Fibroblast of skin of left quadriceps (primary cell): ENCODE results near the gene KIF25.

ENCODE experiments used
- DNase-seq, 2 experiments: peaks; one replicate each; pipeline ENCODE4 v3.0.0-alpha.2; 2013; ENCODE audit warnings: low read depth in 2 of 2

KIF25 gene

DNA sequence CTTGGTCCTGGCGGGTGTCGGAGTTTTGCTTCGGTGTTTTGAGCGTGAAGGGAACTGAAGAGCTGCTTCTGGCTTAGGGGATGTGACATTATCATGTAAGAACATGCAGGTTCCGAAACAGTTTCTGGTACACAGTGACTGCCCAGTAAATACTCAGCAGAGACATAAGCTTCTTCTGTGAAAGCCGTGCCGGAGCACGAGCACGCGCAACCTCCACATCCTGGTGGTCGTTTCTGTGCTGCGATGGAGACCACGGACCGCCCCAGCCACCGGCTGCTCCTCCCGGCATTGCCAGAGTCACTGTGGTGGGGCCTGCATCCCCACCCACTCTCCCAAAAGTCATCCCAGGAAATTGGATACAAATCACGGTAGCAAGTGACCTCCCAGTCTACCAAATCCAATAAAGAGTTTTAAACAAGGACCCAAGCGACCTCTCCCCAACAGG lies 18.7 kb downstream of the KIF25 start:
- no peak for DNase-seq

DNA sequence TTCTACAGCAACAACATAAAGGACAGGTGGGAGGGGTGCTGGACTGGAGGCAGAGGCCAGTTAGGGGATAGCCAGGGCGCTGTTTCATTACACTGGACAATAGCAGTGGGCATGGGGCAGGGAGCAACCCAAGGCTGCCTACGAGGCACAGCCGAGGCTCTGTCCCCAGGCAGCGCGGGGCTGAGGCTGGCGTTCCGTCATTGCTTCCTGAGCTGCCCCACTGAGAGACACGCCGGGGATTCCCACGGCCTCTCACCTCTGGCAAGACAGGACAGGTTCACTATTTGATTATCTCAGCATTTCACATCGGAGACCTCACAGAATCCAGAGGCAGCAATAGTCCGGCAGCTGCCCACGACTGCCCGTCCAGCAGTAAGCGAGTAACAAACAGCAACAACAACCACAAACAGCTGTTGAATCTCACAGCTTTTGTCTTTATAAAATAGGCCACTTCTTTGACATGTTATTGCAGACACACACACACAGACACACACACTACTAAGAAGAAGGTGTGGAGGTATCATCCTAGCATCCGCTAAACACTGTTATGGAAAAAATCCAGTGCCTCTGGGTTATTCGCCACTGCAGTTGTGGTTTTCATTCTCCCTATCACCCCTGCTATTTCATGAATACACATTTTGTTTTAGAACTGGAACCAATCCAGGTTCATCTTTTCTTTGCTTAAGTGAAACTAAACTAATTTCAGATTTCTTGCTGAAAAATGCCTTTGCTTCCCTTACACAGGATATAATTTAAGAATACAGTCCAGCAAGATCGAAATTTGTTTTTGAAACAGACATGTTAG lies 19.5 kb downstream of the KIF25 start:
- no peak for DNase-seq

DNA sequence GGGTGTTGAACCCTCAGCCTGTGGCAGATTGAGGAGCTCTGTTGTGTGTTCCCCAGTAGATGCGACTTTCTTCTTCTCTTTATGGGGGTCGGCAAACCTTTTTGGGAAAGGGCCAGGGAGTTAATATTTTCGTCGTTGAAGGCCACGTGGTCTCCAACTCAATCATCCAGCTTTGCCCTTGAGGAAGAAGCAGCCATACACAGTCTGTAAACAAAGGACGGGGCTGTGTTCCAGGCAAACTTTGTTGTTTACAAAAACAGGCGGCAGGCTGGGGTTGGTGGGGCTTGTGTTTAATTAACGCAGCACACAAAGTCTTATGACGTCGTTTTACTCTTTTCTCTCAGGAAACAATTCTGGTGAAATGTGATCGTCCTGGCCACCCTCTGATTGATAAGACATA lies 20.2 kb downstream of the KIF25 start:
- DNase-seq, result no peak

DNA sequence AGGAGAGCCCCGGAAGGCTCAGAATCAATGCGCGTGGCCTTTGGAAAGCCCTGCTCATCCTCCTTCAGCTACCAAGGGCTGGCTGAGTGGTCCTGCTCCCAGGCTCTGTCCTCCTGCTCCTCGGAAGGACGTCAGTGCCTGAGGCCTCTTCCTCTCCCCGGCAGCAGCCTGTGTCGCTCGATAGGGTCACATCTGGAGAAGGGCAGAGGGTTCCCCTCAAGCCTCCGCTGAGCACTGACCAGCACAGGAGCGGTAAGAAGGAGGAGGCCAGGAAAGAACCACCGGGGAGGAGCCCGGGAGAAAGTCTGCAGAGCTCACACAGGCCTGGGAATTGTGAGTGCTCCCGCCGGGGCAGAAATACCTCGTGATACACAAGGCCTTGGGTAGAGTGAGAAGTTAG lies 21.2 kb downstream of the KIF25 start:
- DNase-seq, result no peak

DNA sequence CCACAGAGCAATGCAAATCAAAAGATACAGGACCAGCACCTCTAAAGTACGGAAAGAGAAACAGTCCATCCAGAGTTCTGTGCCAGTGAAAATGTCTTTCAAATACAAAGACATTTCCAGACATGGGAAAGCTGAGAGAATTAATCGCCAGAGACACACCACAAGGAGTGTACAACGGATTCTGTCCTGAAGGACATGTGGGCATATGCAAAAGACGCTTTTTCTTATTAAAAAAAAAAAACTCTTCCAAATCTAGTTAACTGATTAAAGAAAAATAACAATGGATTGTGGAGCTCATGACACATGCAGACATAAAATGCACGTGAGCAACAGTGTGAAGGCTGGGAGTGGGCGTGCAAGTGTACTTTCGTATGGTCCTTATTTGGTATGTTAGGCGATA lies 22.8 kb downstream of the KIF25 start:
- no peak for DNase-seq

DNA sequence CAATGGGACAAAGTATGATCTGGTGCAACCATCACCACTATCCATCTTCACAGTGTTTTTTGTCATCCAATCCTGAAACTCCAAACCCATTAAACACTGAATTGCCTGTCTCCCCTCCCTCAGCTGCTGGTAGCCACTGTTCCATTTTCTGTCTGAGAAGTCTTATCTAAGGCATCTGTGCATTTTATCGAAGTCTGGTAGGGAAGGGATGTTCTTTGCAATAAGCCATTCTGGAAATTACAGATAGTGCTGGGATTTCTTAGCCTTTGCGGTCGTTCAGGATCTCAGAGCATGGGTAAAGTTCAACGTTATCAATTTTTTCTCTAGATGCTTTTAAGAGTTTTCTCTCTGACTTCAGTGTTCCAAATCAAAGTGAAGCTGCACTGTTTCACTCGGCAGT lies 24.1 kb downstream of the KIF25 start:
- DNase-seq, result no peak

DNA sequence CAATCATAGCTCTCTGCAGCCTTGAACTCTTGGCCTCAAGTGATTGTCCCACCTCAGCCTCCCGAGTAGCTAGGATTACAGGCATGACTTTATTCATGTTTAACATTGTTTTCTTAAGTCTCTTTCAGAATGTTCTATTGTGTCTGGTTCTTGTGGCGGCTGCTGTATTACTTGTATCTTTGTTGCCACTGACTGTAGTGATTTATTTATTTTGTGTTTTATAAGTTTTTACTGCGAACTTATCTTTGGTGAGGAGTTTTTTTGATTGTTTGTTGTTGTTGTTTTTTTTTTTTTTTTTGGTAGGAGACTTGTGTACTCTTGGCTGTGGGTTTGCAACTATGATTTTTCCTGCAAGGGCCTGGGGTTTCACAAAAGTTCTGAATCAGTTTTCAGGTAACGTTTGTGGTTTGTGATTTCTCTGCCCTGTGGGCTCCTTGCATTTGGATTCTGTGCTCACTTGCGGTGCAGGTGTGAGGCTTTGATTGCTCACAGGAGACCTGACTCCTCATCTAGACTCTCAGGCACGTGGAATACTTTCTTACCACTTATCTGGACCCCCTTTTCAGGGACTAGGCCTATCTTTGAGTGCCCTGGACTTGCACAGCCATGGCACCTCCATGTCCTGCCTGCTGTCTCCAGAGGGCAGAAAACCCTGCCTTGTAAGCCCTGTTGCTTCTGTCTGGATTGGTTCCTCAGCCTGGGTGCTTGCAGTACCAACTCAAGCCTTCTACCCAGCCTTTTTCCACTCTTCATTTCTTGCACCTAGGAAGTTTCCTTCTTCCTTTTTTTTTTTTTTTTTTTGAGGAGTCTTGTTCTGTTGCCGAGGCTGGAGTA lies 25.2 kb downstream of the KIF25 start:
- no peak for DNase-seq

DNA sequence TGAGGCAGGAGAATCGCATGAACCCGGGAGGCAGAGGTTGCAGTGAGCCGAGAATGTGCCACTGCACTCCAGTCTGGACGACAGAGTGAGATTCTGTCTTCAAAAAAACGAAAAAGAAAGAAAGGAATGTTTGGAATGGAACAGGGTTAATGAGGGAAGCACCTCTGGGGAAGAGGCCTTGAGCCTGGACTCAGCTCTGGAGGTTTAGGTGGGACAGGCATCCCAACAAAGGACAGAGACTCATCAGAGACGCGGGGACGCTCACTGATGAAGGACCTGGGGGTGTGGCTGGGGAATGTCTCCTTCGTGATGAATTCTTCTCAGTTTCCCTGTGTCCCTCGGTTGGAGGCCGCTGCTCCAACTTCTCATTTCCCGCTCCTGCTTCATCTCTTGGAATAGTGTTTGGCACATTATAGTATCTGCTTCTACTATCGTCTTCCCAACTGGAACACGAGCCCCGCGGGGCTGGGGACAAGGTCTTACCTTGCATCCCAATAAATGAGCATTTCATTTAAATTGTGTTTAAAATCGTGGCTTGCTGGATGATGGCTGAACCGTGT lies 27.6 kb downstream of the KIF25 start:
- no peak for DNase-seq

DNA sequence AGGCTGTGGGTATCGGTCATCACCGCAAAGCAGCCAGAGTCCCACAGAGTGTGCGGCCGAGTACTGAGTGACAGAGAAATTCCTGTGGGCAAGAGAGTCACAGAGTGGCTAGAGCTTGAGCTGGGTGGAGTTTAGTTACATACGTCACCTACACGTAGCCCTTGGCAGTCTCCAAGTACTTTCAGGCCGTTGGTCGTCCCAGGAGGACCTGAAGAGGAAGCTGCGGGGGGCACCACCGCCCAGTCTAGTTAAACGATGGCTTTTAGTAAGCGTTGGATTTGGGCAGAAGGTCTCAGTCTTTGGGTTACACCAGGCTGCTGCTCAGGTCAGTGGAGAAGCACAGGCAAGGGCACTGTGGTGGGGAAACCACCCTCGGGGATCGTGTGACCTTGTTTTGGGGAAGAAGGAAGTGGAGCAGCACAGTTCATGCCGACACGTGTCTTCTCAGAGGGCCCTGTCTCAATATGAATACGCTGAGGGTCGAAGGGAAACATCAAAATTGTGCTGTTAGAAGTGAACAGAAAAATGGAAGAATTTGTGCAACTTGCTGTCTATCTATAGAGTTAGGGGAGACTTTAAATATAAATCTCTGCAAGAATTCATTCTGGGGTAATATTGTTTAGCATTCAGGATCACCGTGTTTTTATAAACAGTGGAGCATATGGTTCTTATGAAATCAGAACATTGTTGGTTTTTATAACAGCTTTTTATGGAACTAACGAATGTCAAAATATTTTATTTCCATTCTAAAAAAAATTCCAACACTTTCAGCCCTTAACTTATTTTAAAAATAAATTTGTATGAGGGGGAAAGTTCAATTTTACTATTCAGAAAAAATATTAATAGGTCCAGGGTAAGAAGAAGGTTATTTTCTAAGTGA lies 28.6 kb downstream of the KIF25 start:
- no peak for DNase-seq

DNA sequence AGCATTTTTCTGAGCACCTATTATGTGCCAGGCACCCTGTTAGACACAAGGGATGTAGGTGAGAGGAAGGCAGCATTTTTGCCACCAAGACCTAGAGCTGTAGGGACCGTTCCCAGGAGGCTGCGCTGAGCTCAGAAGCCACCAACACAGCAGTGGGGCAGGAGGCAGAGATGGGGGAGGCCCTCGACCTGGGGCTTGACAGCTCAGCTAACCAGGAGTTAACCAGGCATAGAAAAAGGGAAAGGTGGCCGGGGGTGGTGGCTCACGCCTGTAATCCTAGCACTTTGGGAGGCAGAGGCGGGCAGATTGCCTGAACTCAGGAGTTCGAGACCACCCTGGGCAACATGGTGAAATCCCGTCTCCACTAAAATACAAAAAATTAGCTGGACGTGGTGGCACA lies 29.5 kb downstream of the KIF25 start:
- no peak for DNase-seq

DNA sequence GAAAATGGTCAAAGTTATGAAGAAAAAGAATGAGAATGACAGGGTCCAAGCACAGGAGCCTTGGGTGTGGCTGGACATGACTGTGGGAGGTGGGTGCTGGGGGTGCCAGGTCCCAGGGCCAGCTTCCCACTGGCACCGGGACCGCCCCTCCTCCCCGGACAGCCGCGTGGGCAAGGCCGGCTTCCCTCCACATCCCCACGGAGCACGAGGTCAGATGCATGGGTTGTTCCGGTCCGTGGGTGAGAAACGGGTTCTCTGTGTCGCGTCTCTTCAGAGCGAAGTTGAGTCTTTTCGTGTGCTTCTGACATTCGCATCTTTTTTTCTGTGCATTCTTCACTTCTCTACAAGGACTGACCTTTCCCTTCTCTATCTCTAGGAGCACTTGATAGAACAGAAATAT lies 30.1 kb downstream of the KIF25 start:
- no peak for DNase-seq

DNA sequence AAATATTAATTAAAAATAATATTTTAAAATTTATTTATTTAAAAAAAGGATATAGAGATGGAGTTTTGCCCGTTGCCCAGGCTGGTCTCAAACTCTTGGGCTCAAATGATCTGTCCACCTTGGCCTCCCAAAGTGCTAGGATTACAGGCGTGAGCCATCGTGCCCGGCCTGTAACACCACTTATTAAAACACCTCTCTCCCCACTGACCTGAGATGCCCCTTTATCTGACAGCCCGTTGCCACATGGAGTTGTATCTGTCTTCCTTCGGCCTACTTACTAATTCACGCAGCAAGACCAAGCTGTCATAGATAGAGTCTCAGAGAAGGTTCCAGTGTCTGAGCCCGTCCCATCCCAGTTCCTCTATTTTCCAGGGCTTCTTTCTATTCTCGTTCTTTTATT lies 30.7 kb downstream of the KIF25 start:
- DNase-seq, result no peak

DNA sequence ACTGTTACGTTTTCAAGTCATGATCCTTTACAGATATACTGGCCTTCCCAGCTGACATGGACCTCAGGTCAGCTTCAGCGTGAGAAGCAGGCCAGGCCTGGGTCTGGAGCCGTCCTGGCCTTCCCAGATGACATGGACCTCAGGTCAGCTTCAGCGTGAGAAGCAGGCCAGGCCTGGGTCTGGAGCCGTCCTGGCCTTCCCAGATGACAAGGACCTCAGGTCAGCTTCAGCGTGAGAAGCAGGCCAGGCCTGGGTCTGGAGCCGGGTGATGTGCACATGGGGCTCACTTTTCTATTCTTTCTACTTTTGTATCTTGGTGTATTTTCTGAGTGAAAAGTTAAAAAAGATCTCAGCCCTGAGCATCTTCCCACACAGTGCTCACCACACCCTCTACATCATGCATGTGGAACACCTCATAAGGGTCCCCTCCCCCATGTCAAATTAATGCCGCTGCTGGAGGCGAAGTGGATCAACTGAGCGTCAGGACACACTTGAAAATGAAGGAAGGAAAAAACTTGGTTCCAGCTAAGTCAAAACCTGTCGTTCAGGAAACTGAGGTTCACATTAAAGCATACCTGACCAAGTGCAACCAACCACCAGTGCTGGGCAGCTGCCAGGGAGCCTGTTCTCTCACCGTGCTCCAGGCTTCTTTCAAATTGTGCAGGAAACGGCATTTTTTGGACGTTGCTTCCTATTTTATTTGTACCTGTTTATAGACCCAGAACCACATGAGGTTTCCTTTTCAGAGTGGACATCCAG lies 32.2 kb downstream of the KIF25 start:
- DNase-seq, result no peak

DNA sequence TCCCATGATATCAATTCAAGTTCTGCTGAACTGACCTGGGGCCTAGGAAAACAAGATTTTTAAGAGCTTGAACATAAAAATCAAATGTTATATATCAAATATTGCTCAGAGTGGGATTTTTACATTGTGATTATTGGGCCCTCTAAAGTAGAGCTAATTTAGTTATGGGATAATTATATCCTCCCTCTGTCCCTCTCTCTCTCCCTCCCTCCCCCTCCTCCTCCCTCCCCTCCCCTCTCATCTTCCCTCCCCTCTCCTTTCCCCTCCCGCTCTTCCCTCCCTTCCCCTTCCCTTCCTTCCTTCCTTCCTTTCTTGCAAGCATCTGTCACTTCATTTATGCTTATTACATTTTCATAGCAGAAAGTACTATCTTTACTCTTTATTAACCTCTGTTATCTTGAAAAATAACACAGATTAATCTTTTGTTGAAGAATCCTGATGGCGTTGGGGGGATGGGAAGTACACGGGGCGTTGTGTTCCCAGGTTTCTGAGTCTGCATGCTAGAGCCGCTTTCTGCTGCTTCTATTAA lies 32.8 kb downstream of the KIF25 start:
- DNase-seq, result no peak

DNA sequence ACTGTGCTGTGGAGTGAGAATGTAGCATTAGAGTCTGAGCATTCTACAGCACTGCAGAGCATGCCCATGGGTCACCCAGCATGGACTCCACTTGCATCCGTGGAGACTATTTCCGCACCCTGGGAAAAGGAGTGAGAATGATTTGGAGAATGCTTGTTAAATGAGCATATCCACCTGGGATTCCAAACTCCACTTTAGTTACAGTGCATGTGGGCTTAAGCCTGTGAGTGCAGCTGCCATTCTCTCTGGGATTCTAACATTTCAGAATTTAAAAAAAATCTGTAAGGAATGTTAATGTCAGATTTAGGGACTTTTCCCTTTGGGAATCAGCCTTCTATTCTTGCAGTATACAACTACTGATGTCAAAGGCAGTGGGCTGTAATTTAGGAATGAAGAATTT lies 33.4 kb downstream of the KIF25 start:
- DNase-seq, result no peak

DNA sequence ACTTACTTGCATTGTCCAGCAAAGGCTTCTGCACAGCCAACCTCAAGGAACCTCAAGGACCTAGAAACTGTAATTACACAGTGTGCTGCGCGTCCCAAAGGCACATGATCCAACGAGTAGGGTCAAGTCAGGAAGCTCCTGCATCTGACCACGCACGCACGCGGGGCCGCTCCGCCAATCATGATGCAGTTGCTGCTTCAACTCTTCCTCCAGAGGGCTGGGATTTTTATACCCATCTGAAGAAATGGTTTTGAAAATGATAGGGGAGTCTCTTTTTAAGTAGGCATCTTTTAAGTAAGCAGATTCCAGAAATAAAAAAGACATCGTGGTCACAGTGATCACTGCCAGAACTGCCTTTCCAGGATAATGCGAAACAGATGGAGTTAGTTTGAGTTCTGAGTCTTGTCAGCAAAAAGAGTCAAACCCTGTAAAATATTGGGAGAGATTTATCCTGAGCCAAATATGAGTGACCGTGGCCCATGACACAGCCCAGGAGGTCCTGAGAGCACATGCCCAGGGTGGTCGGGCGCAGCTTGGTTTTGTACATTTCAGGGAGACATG lies 34.0 kb downstream of the KIF25 start:
- peak; percentile 74 to 77 for DNase-seq

DNA sequence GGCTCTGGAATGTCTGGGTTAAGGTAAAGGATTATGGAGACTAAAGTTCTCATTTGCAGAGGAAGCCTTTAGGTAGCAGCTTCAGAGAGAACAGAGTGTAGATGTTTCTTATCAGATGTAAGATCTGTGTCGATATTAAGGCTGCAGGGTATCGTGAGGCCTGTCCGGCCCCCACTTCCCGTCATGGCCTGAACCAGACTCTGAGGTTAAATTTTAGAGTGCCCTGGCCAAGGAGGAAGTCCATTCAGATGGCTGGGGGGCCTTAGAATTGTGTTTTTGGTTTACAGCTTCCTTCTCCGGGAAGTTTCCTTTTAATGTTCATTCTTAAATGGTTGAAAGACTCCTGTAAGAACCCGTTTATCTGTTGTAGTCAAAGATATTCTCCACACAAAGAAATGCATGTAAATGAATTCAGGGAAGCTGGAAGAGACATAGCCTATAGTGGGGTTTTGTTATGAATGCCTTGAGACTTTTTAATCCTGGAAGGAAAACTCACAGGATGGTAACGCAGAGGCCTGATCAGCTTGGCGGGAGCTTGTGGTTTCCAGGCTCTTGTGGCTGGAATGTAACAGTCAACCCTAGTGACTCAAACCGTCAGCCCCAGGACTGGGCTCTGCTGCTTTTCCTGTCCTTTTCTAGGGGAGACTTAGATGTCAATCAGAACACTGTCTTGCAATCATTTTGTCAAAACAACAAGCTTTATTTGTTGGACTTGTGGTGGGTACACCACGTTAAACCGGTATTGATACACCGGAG lies 34.7 kb downstream of the KIF25 start:
- DNase-seq, result peak; percentile 78 to 80

DNA sequence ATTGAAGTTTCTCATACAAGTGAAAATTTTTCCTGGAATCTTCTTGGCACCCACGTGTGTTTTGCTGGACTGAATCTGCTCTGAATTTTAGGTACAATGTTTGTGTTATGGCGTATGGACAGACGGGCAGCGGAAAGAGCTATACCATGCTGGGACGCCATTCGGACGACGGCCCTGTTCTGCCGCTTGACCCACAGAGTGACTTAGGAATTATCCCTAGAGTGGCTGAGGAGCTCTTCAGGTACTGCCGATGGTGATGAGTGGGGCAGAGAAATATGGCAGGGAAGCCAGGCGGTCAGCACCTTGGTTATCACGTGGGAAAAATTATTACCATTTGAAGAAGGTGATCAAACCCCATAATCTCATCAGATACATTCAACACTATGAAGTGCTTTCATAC lies 36.3 kb downstream of the KIF25 start:
- no peak for DNase-seq

DNA sequence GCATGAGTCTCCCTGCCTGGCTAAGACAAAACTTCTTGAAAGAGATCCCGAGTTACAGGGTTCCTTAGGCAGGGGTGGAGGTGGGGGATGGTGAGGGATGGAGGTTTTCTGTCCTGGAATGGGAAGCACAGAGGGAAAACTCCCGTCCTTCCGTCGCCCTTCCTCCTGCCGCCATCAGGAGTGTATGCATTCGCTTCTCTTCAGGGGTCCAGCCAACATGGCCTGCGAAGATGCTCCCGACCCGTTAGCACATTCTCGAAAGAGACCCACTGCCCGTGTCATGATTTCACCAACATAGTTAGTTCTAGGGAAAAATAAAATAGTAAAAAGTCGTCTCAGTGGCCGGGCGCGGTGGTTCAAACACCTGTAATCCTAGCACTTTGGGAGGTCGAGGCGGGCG lies 37.1 kb downstream of the KIF25 start:
- DNase-seq, result no peak
